KBM-7 (cell line): ENCODE measurements around the gene PRX.

Experiments
- DNase-seq: peaks from one replicate; pipeline ENCODE4 v3.0.0-alpha.2; 2015
- in situ Hi-C: fragments of 300-500 bp; cut with MboI; formaldehyde crosslinking; loops from 2 replicates; pipeline ENCODE4 v1.14.3; 2020; ENCODE audit warnings: low sequenced_read_pairs, low pct_unique_long_range_greater_than_20kb, mixed read lengths

Gene PRX

DNA sequence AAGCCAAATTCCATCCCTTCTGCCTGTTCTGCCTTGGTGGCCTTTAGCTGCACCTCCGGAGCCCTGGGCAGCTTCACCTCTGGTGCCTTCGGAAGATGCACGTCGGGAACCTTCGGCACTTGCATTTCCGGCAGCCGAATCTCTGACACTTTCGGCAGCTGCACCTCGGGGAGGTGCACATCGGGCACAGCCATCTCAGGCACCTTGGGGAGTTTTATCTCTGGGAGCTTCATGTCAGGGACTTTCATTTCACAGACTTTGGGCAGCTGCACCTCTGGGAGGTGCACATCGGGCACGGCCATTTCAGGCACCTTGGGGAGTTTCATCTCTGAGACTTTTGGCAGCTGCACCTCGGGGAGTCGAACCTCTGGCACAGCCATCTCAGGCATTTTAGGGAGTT is 17.2 kb downstream of the PRX start:
- in situ Hi-C loops = no loop called here
- no peak for DNase-seq

- in situ Hi-C loops = no loop called here
- DNase-seq = no peak
Measured at GRCh38 chr19:40394816-40395210, 18.4 kb downstream of the PRX start.

GRCh38 chr19:40393894-40394815 is 19.0 kb downstream of the PRX start:
- in situ Hi-C loops = no loop called here
- DNase-seq = no peak

GRCh38 chr19:40392894-40393517 is 20.2 kb downstream of the PRX start:
- no peak for DNase-seq
- in situ Hi-C loops = no loop called here

GRCh38 chr19:40392123-40392522 is 21.1 kb downstream of the PRX start:
- DNase-seq = no peak
- in situ Hi-C loops = no loop called here

GRCh38 chr19:40390084-40390742 is 23.0 kb downstream of the PRX start, which contains the start of gene HIPK4:
TSS of gene HIPK4 (minus strand) at chr19:40390181. CDS start at chr19:40389902, 279 bp downstream.
- in situ Hi-C loops = no loop called here
- DNase-seq = no peak

DNA sequence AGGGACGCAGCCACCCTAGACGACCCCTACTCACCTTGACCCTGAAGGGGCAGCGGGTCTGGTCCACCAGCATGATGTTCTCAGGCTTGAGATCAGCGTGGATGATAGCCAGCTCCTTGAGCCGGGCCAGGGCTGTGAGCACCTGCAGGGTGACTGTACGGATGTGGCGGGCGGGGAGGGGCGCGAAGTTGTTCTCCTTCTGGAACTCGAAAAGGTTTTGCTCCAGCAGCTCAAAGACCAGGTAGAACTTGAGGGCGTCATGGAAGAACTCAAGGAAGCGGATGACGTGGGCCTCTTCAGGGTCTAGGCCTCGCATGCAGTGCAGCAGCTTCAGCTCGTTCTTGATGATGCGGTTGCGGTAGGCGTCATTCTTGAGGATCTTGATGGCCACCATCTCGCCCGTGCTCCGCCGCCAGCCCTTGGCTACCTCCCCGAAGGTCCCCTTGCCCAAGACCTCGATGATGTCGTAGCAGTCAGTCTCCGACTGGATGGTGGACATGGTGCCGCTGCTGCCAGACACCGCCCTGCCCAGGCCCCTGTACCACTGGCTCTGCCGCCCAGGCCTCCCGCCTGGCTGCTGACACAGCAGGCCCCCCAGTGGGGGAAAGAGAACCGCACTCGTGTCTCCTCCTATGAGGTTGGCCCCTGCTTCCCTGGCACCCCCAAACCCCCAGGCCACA is 23.6 kb downstream of the PRX start:
- DNase-seq = no peak
- in situ Hi-C loops = no loop called here

DNA sequence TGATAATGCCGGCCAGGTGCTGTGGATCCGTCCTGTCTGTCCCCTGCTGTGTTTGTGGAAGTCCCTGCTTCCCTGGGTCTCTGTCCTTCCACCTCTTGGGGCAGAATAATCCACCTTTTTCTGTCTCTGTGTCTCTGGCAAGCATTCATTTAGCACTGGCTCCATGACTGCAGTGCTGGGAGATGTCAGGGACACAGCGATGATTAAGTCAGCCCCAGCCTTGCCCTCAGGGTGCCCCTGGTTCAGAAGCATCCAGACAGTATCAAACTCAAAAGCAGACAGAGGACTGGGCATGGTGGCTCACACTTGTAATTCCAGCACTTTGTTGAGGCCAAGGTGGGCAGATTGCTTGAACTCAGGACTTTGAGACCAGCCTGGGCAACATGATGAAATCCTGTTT is 24.7 kb downstream of the PRX start:
- no peak for DNase-seq
- in situ Hi-C loops = no loop called here

DNA sequence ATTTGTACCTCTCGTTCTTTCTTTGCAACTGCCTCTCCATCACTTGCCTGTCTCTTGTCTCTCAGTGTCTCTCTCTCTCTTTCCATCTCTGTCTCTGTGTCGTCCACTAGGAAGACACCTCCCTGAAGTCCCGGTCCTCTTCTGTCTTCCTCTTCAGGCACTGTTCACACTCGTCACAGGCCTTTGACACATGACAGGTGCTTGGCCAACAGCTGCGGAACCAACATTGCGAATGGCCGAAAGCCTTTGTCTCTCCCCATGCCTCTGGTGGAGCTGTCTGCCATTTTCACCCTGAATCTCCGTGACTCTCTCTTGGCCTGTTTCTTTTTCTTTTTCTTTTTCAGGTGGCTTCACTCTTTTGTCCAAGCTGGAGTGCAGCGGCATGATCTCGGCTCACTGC is 26.0 kb downstream of the PRX start:
- no peak for DNase-seq
- in situ Hi-C loops = no loop called here

DNA sequence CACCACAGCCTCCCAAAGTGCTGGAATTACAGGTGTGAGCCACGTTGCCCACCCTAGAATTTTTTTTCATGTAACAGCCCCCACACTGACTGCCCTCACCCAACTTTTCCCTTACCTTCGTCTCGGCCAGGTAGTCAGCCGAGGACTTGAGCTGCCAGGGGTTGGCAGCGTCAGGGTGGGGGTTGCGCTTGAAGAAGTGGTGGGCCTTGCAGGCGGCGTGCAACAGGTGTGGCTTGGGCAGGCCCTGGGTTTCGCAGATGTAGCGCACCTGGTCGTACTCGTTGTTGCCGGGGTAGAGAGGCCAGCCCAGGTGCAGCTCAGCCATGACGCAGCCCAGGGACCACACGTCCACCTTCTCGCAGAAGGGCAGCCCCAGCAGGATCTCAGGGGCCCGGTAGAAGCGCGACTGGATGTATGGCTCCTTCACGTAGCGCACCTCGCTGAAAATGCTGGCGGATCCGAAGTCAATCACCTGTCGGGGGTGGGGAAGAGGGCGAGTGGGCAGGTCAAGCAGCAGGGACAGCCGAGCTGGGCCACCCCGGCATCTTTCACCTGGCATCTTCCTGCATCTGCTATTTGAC is 29.4 kb downstream of the PRX start:
- in situ Hi-C loops = no loop called here
- no peak for DNase-seq

GRCh38 chr19:40381321-40381720 is 31.9 kb downstream of the PRX start:
- no peak for DNase-seq
- in situ Hi-C loops = no loop called here

- no peak for DNase-seq
- in situ Hi-C loops = no loop called here
Measured at GRCh38 chr19:40380199-40381037, 32.8 kb downstream of the PRX start.

DNA sequence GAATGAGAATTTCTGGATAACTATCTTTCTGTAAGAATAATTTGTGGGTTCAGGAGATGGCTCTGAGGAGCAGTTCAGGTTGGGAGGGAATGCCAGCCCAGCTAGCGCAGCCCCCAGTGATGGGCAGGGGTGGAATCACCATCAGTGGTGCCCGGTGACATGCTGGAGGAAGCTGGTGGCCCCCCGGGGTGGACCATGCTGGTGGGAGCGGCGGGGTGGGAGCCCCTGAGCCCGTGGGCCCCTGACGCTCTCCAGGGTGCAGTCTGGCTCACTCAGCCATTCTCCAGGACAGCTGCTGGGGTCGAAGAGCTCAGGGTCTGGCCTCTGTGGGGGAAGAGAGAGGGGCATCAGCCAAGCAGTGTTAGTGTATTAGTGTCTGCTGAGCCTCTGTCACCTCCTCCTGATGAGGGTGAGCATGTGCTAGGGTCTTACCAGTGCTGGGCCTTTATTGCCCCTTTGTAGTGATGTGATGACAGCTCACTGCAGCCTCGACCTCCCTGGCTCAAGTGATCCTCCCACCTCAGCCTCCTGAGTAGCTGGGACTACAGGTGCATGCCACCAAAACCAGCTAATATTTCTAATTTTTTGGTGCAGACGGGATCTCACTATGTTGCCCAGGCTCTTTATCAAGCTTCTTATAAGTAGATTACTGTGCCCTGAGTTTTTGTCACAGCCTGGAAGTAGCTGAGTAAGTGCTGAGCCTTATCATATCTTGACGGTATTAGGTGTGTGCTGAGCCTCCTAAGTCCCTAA is 33.6 kb downstream of the PRX start:
- DNase-seq = no peak
- in situ Hi-C loops = no loop called here

DNA sequence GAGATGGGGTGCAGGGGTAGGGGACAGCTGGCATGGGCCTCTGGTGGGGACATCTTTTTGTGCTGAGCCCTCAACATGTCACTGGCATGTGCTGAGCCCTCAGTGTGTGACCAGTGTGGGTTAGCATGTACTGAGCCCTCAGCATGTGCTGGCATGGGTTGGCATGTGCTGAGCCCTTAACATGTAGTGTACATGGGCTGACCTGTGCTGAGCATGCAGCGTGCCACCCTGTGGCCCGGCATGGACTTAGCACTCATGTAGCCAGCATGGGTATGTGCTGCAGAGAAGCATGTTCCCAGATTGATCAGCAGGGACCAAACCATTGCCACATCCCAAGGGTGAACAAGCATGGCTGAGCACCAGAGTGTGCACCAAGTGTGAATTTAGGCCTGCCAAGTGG is 34.7 kb downstream of the PRX start:
- in situ Hi-C loops = no loop called here
- no peak for DNase-seq

DNA sequence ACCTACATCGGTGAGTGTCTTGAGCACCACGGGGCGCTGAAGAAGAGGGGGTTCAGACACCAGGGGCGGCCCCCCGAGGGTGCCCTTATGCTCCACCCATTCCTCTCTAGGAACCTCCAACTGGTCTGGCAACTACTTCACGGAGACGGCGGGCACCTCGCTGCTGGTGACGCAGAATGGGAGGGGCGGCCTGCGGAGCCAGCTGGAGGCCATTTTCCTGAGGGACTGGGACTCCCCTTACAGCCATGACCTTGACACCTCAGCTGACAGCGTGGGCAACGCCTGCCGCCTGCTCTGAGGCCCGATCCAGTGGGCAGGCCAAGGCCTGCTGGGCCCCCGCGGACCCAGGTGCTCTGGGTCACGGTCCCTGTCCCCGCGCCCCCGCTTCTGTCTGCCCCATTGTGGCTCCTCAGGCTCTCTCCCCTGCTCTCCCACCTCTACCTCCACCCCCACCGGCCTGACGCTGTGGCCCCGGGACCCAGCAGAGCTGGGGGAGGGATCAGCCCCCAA is 35.2 kb downstream of the PRX start:
- DNase-seq = no peak
- in situ Hi-C loops = no loop called here

- in situ Hi-C loops = no loop called here
Measured at GRCh38 chr19:40376286-40376862, 36.8 kb downstream of the PRX start.

GRCh38 chr19:40374084-40374483 is 39.1 kb downstream of the PRX start:
- DNase-seq = no peak
- in situ Hi-C loops = no loop called here

More at GRCh38 chr19:40376286-40376862, 36.8 kb downstream of the PRX start:
- DNase-seq = no peak
